Right lung (tissue), 10 donors: ENCODE results near the gene AADACL2. TPM values are rescaled to one million over a fixed set of nuclear protein-coding genes. Genes with fewer than 3 reads are reported as not detected.
A peak's percentile ranks its signal among the peaks of the same experiment; 100 is the strongest.
"Not testable (repeated sequence)": the region's sequence is repeated elsewhere in the genome, so short reads cannot be mapped to it uniquely, and the experiment has no call there.

Experiments used
- DNase-seq, 2 donors: peaks; one replicate each; pipeline ENCODE4 v3.0.0-alpha.2; 2013
- long read RNA-seq, 8 donors: transcript quantifications; one replicate each; lab custom pipeline, GENCODE V29; 2026
- polyA plus RNA-seq, 5 donors: library from polyadenylated mRNA; unstranded; fragments of 120-200 nt; gene quantifications; one replicate each; pipeline versions ENCODE4 v1.2.1 to v1.2.3, GENCODE V29; 2013; ENCODE audit warnings: inconsistent platforms in 1 of 5, low replicate concordance in 1 of 5; ENCODE audit not compliant: insufficient read length in 5 of 5, insufficient read depth in 1 of 5

The AADACL2 gene
- polyA plus RNA-seq, result not detected
- long read RNA-seq, donor 1, result 0 reads
- long read RNA-seq, donor 2, result 0 reads
- long read RNA-seq, donor 3, result 0 reads
- long read RNA-seq, donor 4, result 0 reads
- long read RNA-seq, donor 5, result 0 reads
- long read RNA-seq, donor 6, result 0 reads
- long read RNA-seq, donor 7, result 0 reads
- long read RNA-seq, donor 8, result 0 reads

DNA sequence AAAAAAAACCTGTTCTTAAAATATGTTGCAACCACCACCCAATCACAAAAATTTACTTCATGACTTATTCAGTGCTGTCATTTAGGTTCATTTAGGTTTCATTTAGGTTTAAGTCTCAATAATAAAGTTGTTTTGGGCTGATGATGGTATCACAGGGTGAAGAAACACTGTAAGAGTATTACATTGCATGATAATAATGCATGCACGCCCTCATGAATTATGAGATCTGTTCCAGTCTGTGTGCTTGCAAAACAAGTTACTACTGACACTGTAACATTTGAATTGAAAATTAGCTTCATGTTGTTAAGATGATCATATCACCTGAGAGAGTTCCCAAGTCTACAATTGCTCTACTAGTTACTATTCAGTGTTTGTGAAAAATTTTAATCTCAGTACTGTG is at the start of gene AADACL2:
Gene AADACL2, plus strand, starts transcription at position 315 of the 400 bp plus-strand sequence. CDS start 109 bp downstream, outside the sequence.
- DNase-seq, result no peak

- DNase-seq, result no peak
Measured at GRCh38 chr3:151684094-151684493, 49.6 kb upstream of the AADACL2 start.

DNA sequence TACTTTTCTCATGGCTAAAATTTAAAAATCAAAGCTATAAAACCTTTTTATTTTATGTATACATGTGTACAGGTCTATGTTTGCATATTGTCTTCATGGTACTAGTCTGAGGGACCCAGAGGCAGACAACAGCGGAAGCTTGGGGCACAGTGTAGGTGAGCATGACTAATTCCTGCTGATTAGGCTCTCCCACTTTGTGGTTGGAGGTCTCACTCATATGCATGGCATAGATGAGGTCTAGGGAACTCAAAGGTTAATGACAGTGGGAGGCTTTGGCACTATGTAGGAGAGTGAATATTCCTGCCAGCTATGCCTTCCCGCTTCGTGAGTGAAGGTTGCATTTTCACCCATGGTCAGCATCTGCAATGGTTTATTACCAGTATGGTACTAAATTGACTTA is 47.5 kb upstream of the AADACL2 start:
- DNase-seq, result no peak

- DNase-seq, result no peak
Measured at GRCh38 chr3:151687076-151687475, 46.7 kb upstream of the AADACL2 start.

GRCh38 chr3:151688571-151688970 is 45.2 kb upstream of the AADACL2 start:
- no peak for DNase-seq

DNA sequence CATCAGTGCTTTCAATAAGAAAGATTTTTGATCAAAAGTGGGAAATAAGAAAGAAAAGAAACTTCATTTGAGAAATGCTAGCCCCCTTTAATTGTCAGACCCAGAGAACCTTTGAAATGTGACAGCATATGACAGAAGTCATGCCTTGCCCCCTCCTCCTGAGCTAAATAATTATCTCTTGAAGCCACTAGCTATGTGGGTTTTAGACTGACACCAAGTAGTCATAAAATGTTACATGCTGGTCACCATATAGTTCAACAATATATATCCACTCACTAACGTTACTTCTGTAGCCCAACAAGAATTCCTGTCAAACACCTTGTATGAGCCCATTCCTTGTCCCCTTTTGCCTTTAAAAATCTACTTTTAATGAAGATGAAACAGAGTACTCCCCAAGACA is 43.1 kb upstream of the AADACL2 start:
- DNase-seq, result no peak

GRCh38 chr3:151697496-151697895 is 36.2 kb upstream of the AADACL2 start:
- no peak for DNase-seq

- no peak for DNase-seq
Measured at GRCh38 chr3:151707216-151707615, 26.5 kb upstream of the AADACL2 start.

DNA sequence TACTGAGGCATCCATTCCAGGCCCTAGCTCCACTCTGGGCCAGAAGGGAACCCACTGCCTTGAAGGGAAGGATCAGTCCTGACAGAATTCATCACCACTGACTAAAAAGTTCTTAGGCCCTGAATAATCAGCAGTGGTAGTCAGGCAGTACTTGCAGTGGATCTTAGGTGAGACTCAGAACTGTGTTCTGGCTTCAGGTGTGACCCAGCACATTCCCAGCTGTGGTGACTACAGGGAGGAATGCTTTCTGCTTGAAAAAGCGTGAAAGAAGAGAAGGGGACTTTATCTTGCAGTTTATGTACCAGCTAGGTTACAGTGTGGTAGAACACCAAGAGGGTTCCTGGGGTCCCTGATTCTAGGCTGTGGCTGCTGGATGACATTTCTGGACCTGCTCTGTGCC is 24.9 kb upstream of the AADACL2 start:
- DNase-seq, result no peak

DNA sequence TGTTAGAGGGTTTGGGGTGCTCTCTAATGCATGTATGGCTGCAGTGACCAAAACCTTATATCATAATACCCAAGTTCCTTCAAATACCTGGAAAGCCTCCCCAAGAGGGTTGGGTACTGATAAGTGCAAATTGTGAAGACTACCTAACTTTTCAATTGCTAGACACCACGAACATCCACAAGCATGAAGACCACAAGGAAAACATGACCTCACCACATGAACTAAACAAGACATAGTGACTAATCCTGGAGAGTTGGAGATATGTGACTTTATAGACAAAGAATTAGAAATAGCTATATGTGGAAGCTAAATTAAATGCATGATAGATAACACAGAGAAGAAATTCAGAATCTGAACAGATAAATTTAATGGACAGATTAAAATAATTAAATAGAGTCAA is 23.9 kb upstream of the AADACL2 start:
- DNase-seq, result no peak

- DNase-seq, result no peak
Measured at GRCh38 chr3:151721294-151721693, 12.4 kb upstream of the AADACL2 start.

- DNase-seq, result no peak
Measured at GRCh38 chr3:151722856-151723255, 10.9 kb upstream of the AADACL2 start.

DNA sequence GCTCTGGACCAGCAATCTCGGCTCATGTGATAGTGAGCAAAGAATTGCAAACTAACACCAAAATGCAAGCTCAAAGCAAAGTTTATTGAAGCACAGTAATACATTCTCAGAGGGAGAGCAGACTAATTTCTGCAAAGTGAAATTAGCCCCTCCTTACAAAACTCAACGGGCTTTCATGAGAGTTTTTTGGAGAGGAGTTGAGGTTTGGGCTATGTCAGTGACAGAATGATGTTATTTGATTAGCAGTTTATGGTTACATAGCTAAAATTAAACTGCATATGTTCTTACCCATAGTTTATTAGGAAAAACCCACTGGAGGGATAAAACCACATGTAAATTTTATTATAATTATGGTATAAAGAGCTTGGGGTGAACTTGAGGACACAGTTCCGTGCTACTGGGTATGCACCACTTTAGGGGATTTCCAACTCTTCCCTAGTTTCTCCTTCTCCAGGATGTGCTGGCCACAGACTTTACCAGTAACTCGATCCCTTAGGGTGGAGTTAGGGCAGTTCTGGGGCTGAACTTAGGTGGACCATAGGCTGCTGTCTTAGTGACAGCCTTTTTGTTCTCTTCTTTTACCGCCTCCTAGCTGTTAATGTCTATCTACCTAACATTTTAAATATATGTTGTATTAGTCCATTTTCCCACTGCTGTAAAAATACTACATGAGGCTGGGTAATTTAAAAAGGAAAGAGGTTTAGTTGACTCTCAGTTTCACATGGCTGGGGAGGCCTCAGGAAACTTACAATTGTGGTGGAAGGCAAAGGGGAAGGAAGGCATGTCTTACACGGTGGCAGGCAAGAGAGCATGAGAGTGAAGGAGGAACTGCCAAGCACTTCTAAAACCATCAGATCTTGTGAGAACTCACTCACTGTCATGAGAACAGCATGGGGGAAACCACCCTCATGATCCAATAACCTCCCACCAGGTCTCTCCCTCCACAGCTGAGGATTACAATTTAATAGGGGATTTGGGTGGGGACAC is 8.9 kb upstream of the AADACL2 start:
- DNase-seq, result no peak

DNA sequence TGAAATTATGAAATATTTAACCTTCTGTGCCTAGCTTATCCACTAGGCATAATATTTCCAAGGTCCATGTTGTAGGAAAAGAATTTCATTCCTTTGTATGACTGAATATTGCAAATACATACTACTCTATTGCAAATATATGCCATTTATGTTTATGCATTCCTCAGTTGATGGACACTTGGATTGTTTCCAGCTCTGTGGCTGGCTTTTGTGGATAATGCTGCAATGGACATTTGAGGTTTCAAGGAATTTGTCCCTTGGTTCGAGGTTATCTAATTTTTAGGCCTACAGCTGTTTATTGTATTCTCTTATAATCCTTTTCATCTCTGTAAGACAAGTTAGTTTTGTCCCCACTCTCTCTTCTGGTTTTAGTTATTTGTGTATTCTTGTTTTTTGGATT is 7.7 kb upstream of the AADACL2 start:
- no peak for DNase-seq

GRCh38 chr3:151732861-151733260 is 866 bp upstream of the AADACL2 start:
- no peak for DNase-seq

DNA sequence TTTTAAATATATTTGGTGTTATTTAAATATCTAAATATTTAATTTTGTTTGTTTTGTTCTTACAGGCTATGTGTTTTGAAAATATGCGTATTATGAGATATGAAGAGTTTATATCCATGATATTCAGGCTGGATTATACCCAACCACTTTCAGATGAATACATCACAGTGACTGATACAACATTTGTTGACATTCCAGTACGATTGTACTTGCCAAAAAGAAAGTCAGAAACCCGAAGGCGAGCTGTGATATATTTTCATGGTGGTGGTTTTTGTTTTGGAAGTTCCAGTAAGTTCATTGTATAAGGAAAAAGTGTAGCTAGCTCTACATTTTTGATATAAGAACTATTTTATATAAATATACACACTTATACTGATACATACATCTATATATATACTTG is 6.9 kb downstream of the AADACL2 start:
- DNase-seq, result no peak

- peak in 1 of 2 donors; percentile 13 for DNase-seq
Measured at GRCh38 chr3:151743855-151744254, 10.1 kb downstream of the AADACL2 start.

- DNase-seq, result no peak
Measured at GRCh38 chr3:151750181-151750580, 16.5 kb downstream of the AADACL2 start.

GRCh38 chr3:151750678-151751077 is 17.0 kb downstream of the AADACL2 start:
- DNase-seq, result no peak

DNA sequence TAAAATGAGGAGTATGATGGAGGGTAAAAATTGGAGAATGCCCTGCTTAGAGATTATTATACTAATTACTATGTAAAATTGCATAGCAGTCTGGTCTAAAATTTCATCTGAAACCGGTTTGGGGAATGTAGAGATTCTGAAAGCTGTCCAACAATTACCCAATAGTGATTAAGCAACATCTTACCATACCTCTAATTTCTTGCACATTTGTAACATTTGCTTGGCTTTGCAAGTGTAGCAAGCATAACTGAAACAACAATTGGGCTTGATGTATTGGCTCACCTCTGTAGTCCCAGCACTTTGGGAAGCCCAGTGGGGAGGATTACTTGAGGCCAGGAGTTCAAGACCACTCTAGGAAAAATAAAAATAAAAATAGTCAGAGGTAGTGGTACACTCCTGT is 17.4 kb downstream of the AADACL2 start:
- peak; percentile 46 to 59 for DNase-seq

- DNase-seq, result no peak
Measured at GRCh38 chr3:151753846-151754245, 20.1 kb downstream of the AADACL2 start.

DNA sequence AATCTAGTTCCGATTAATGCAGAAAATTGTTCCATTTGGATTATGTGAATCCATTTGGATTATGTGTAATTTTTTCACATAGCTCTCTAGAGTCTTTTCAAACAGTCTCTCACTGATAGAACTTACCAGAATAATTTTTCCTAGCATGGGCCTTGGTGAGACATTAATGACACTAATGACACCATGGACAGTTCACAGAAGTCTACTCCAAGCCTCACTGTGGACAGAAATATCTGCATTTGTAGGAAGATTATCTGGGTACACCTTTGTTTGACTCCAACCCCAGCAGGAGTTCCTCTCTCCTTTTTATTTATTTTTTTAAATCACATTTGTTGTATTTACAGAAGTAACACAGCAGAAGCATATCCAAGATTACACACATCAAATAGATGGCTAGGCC is 27.9 kb downstream of the AADACL2 start:
- no peak for DNase-seq

GRCh38 chr3:151764699-151765098 is 31.0 kb downstream of the AADACL2 start:
- not testable (repeated sequence) for DNase-seq
